Peyer's patch (tissue), 4 donors: ENCODE results near the gene ECHS1.

Experiments
- POLR2A ChIP-seq, 2 donors: fragments of 450-650 bp; IDR thresholded peaks; one replicate each; pipeline ENCODE4 v1.5.1; 2017; ENCODE audit warnings: antibody characterized with exemption in 2 of 2, mild to moderate bottlenecking in 2 of 2, moderate library complexity in 2 of 2
- TF ChIP-seq, protein P1 (sequence below), 6 experiments: fragments of 450-650 bp in 4 of 6; fragments of 200-600 bp in 2 of 6; sonication (generic) in 1 of 6; IDR thresholded peaks; one replicate each; pipeline ENCODE4 v1.5.1; 2017 to 2019; ENCODE audit warnings: antibody characterized with exemption in 6 of 6, mild to moderate bottlenecking in 3 of 6, moderate library complexity in 1 of 6

DNA sequence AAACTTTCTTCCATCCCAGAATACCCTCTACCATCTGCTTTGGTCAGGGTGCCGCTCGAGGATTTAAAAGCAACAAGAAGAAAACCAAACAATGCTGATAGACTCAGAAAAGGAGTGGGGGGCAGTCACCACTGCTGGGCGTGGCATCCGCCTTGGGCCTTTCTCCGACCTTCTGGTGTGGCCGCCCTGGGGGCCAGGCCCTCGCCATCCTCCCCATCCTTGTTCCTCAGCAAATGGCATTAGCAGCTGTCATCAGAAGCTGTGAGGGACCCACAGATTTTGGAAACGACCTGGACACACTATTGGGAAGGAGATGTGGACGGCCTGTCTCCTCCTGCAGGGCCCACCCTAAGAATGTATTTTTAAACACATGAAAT lies 60.4 kb downstream of the ECHS1 start:
- TF ChIP-seq POLR2A (IDR thresholded peaks at IDR 0.05): no peak
- TF ChIP-seq, protein P1, sequence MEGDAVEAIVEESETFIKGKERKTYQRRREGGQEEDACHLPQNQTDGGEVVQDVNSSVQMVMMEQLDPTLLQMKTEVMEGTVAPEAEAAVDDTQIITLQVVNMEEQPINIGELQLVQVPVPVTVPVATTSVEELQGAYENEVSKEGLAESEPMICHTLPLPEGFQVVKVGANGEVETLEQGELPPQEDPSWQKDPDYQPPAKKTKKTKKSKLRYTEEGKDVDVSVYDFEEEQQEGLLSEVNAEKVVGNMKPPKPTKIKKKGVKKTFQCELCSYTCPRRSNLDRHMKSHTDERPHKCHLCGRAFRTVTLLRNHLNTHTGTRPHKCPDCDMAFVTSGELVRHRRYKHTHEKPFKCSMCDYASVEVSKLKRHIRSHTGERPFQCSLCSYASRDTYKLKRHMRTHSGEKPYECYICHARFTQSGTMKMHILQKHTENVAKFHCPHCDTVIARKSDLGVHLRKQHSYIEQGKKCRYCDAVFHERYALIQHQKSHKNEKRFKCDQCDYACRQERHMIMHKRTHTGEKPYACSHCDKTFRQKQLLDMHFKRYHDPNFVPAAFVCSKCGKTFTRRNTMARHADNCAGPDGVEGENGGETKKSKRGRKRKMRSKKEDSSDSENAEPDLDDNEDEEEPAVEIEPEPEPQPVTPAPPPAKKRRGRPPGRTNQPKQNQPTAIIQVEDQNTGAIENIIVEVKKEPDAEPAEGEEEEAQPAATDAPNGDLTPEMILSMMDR (IDR thresholded peaks at IDR 0.05): no peak
